Central memory CD8-positive, alpha-beta T cell (primary cell): Measurements from ENCODE around the gene HDHD5.
A peak's percentile ranks its signal among the peaks of the same experiment; 100 is the strongest.

Experiments
- ATAC-seq: fragments of 150-1000 bp; cut with Tn5 transposase; replicated peaks from 2 replicates; pipeline ENCODE4 v1.10.0; 2022; ENCODE audit warnings: mild to moderate bottlenecking, moderate FRiP score, moderate number of reproducible peaks; ENCODE audit not compliant: poor library complexity, severe bottlenecking; ENCODE audit errors: extremely low read depth
- DNase-seq, 2 donors: peaks; one replicate each; pipeline ENCODE4 v3.0.0; 2021; ENCODE audit warnings: low spot score in 2 of 2
- H3K27ac Mint-ChIP-seq: one replicate; pipeline ENCODE4 v1.8.0; 2022; ENCODE audit warnings: low read depth, mild to moderate bottlenecking, moderate library complexity, mixed read lengths
- H3K27me3 Mint-ChIP-seq: one replicate; pipeline ENCODE4 v1.8.0; 2022; ENCODE audit warnings: mixed read lengths
- H3K36me3 Mint-ChIP-seq: one replicate; pipeline ENCODE4 v1.8.0; 2022; ENCODE audit warnings: mild to moderate bottlenecking, moderate library complexity, mixed read lengths; ENCODE audit not compliant: insufficient read depth
- H3K4me1 Mint-ChIP-seq: one replicate; pipeline ENCODE4 v1.8.0; 2022; ENCODE audit warnings: mixed read lengths
- H3K4me3 Mint-ChIP-seq: one replicate; pipeline ENCODE4 v1.8.0; 2022; ENCODE audit warnings: mild to moderate bottlenecking, moderate library complexity, mixed read lengths
- H3K9me3 Mint-ChIP-seq: one replicate; pipeline ENCODE4 v1.8.0; 2022; ENCODE audit warnings: mixed read lengths

Gene HDHD5

DNA sequence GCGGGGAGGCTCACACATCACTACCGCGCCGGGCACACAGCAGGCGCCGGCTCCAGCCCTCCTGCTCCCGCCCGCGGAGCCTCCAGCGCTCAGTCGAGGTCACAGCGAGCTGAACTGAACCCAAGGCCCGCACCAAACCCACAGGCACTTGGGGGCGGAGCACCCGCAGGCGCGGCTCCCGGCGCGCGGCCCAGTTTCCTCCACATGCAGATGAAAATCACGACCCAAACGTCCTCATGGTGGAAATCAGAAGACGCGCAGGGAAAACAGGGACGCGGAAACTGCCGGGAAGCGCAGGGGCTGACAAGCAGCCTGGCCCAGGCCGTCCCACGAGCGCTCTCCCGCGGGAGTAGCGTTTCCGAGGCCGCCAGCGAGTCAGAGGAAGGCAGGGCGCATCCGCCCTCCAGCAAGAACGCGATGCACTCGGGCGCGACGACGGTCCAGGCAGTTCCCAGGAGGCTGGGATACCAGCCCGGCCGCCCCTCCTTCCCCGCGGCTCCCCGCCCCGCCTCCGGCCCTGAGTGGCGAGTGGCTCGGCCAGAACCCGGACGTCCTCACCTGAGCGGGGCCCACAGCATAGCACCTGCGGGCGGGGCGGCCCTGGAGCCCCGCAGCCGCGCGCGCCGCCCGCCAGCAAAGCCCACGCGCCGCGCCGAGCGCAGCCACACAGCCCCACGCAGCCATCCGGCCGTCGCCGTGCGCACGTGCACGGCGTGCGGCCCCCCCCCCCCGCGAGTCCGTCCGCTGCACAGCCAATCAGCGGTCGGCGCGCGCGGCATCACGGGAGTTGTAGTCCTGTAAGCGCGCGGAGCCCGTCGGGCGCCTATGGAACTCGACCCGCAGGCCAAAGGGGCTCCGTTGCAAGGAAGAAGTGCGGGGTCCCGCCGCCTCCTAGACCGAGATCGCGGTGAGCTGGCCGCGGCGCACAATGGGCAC lies at the start of gene HDHD5:
TSS of gene HDHD5 (minus strand) at position 710 of the 936 bp plus-strand sequence. CDS start at position 684, 26 bp downstream.
- H3K27me3 Mint-ChIP-seq = no peaks in the 10 kb centered on the region
- peak within 1 kb of the TSS; percentile 78 for H3K27ac Mint-ChIP-seq
- DNase-seq (peak; percentile 72 to 77), ATAC-seq (peak; percentile 95)
- H3K9me3 Mint-ChIP-seq = no peaks in the 10 kb centered on the region
- peaks cover 26% of the 10 kb centered on the region for H3K4me1 Mint-ChIP-seq
- H3K36me3 Mint-ChIP-seq = no peaks in the 10 kb centered on the region
- H3K4me3 Mint-ChIP-seq = peak within 1 kb of the TSS; percentile 82

- no peak overlapping the region for H3K4me3 Mint-ChIP-seq
- no peak overlapping the region for H3K27ac Mint-ChIP-seq
- no peak for ATAC-seq
- no peak for DNase-seq
- peaks cover 27% of the 10 kb centered on the region for H3K4me1 Mint-ChIP-seq
- no peaks in the 10 kb centered on the region for H3K27me3 Mint-ChIP-seq
- peaks cover 64% of the 10 kb centered on the region for H3K36me3 Mint-ChIP-seq
- H3K9me3 Mint-ChIP-seq = no peaks in the 10 kb centered on the region
Measured at GRCh38 chr22:17205432-17205831, 46.4 kb upstream of the HDHD5 start.

- DNase-seq = no peak
- peaks cover 70% of the 10 kb centered on the region for H3K36me3 Mint-ChIP-seq
- H3K4me3 Mint-ChIP-seq = no peak overlapping the region
- peak overlapping the region; percentile 77 for H3K27ac Mint-ChIP-seq
- no peaks in the 10 kb centered on the region for H3K9me3 Mint-ChIP-seq
- H3K4me1 Mint-ChIP-seq = peaks cover 18% of the 10 kb centered on the region
- no peaks in the 10 kb centered on the region for H3K27me3 Mint-ChIP-seq
- ATAC-seq = no peak
Measured at GRCh38 chr22:17201285-17201945, 42.3 kb upstream of the HDHD5 start.

GRCh38 chr22:17199003-17199731 lies 40.1 kb upstream of the HDHD5 start:
- no peaks in the 10 kb centered on the region for H3K27me3 Mint-ChIP-seq
- H3K4me1 Mint-ChIP-seq = peaks cover 28% of the 10 kb centered on the region
- H3K4me3 Mint-ChIP-seq = no peak overlapping the region
- no peak overlapping the region for H3K27ac Mint-ChIP-seq
- H3K36me3 Mint-ChIP-seq = peaks cover 58% of the 10 kb centered on the region
- no peak for DNase-seq
- H3K9me3 Mint-ChIP-seq = no peaks in the 10 kb centered on the region
- no peak for ATAC-seq

DNA sequence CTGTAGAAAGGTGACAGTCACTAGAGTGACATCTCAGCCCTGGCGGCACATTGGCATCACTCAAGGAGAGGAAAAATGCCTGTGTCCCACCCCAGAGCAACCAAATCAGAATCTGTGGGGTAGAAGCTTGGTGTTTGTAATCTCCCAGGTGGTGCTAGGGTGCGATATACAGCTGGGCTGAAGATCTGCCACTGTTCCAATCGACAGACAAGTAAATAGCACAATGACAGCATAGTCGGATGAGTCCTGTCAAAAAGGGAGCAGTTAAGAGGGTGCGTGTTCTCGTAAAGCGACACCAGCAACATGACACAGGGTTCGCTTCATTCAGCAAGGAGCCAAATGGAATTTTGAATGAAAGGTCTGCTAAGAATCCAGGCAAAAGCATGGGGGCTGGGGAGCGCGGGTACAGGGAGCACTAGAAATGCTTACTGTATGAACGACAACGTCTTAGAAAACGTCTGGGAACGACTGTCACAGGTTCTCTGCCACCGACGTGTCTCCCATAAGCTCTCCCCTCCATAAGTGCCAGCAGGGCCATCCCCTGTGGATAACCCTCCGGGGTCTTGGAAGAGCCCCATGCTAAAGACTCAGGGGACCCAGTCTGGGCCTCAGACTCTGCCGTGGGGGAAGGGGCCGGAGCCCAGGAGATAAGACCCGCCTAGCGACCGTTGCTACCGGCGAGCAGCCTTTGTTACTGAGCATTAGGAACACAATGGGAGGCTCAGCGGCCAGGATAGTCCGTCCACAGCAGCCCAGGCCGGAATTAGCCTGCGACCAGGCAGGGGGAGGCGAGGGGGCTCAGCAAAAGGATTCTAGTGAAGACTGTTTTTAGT lies 39.3 kb upstream of the HDHD5 start:
- H3K9me3 Mint-ChIP-seq = no peaks in the 10 kb centered on the region
- DNase-seq (no peak), ATAC-seq (no peak)
- peaks cover 52% of the 10 kb centered on the region for H3K36me3 Mint-ChIP-seq
- no peak overlapping the region for H3K4me3 Mint-ChIP-seq
- H3K27ac Mint-ChIP-seq = no peak overlapping the region
- peaks cover 34% of the 10 kb centered on the region for H3K4me1 Mint-ChIP-seq
- H3K27me3 Mint-ChIP-seq = no peaks in the 10 kb centered on the region

DNA sequence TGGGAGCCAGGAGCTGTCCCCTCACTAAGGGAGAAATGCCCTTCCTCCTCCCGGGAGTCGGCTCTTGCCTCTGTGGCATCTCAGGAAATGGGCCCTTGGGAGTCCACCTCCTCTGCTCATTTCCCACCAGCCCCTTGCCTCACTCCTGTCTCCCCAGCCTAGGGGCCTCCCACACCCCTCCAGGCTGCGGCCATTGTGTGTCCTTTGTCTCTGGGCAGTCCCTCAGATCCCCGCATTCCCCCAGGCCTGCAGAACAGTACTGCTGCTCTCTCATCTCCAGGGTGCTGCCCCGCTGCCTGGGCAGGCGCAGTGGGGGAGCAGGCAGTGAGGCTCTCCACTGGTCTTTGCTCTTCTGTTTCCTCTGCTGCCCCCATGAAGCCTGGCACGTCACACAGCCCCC lies 35.1 kb upstream of the HDHD5 start:
- H3K36me3 Mint-ChIP-seq = peaks cover 27% of the 10 kb centered on the region
- H3K4me3 Mint-ChIP-seq = no peak overlapping the region
- peak overlapping the region; percentile 74 for H3K27ac Mint-ChIP-seq
- DNase-seq (no peak), ATAC-seq (no peak)
- no peaks in the 10 kb centered on the region for H3K27me3 Mint-ChIP-seq
- no peaks in the 10 kb centered on the region for H3K9me3 Mint-ChIP-seq
- peaks cover 23% of the 10 kb centered on the region for H3K4me1 Mint-ChIP-seq

DNA sequence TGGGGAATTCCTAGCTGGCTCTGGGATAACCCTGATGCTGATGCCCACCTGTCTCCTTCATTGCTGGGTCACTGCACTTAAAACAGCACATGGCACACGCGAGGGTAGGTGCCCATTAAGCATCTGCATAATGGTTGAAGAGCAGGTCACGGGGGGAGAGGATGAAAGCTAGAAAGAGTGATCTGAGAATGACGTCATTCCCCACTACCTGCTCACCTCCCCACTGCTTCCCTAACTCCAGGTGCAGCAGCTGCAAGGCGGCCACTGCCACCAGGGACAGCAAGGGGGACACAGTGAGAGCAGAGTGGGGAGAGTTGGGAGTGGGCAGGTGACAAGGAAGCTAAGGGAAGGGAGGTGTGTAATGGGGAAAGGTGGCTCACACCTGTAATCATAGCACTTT lies 33.1 kb upstream of the HDHD5 start:
- Mint-ChIP-seq H3K4me1 (peaks cover 23% of the 10 kb centered on the region), H3K9me3 (no peaks in the 10 kb centered on the region), H3K4me3 (no peak overlapping the region), H3K36me3 (peaks cover 34% of the 10 kb centered on the region), H3K27ac (no peak overlapping the region), H3K27me3 (no peaks in the 10 kb centered on the region)
- ATAC-seq (no peak), DNase-seq (no peak)

GRCh38 chr22:17191163-17191784 lies 32.2 kb upstream of the HDHD5 start:
- peaks cover 35% of the 10 kb centered on the region for H3K36me3 Mint-ChIP-seq
- peaks cover 23% of the 10 kb centered on the region for H3K4me1 Mint-ChIP-seq
- no peaks in the 10 kb centered on the region for H3K27me3 Mint-ChIP-seq
- DNase-seq (no peak), ATAC-seq (no peak)
- no peak overlapping the region for H3K4me3 Mint-ChIP-seq
- no peaks in the 10 kb centered on the region for H3K9me3 Mint-ChIP-seq
- no peak overlapping the region for H3K27ac Mint-ChIP-seq

GRCh38 chr22:17190702-17191101 lies 31.6 kb upstream of the HDHD5 start:
- H3K36me3 Mint-ChIP-seq = peaks cover 41% of the 10 kb centered on the region
- H3K4me3 Mint-ChIP-seq = no peak overlapping the region
- H3K4me1 Mint-ChIP-seq = peaks cover 23% of the 10 kb centered on the region
- H3K27me3 Mint-ChIP-seq = no peaks in the 10 kb centered on the region
- no peak for DNase-seq
- no peak for ATAC-seq
- no peak overlapping the region for H3K27ac Mint-ChIP-seq
- H3K9me3 Mint-ChIP-seq = no peaks in the 10 kb centered on the region

DNA sequence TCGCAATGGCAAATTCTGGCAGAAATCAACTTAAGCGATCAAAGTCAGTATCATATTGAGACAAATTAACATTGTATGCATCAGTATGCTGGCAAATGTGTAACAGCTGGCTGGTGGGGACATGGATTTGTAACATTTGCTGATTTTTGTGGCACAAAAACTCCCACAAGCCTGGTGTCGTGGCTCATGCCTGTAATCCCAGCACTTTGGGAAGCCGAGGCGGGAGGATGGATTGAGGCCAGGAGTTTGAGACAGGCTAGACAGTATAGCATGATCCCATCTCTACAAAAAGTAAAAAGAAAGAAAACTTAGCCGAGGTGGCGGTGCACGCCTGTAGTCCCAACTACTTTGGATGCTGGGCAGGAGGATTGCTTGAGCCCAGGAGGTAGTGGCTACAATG lies 17.6 kb upstream of the HDHD5 start:
- H3K36me3 Mint-ChIP-seq = peaks cover 9% of the 10 kb centered on the region
- H3K9me3 Mint-ChIP-seq = no peaks in the 10 kb centered on the region
- H3K4me1 Mint-ChIP-seq = no peaks in the 10 kb centered on the region
- no peak for DNase-seq
- H3K27me3 Mint-ChIP-seq = no peaks in the 10 kb centered on the region
- no peak for ATAC-seq
- no peak overlapping the region for H3K4me3 Mint-ChIP-seq
- H3K27ac Mint-ChIP-seq = no peak overlapping the region

DNA sequence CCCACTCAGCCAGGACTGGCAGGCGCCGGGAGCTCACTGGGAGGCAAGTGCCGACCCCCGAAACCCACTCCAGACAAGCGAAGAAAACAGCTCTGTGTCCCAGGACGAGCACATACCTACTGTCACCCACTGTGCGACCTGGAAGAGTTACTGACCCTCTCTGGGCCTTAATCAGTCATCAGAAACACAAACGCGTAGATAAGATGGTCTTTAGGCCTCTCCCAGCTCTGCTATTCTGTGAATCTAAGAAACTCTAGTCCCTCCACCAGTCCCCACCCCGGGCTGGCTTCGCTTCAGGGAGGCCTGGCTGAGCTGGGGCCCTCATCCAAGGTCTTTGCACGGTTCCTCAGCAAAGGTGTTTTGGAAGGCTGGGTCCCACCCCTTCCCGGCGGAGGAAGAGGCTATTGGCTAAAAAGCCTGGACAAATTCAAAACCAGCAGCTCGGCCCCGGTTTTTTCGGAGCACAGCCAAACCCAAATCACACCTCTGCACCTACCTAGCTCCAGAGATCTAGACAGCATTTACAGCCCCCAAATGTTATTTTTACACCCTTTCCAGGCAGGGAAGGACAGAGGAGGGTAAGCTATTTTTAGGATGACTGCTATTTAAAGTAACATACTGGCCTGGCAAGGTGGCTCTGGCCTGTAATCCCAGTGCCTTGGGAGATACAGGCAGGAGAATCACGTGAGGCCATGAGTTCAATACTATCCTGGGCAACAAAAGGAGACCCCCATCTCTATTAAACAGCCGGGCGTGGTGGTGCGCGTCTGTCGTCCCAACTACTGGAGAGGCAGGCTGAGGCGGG lies 13.2 kb upstream of the HDHD5 start:
- Mint-ChIP-seq H3K9me3 (no peaks in the 10 kb centered on the region), H3K4me1 (peaks cover 6% of the 10 kb centered on the region), H3K4me3 (peak overlapping the region; percentile 87), H3K27me3 (peaks cover 9% of the 10 kb centered on the region), H3K36me3 (no peaks in the 10 kb centered on the region), H3K27ac (no peak overlapping the region)
- no peak for DNase-seq
- no peak for ATAC-seq
